Effector memory CD4-positive, alpha-beta T cell (primary cell): ENCODE data around the gene EGFR.

Experiments used
- DNase-seq, 3 donors: peaks; one replicate each; pipeline ENCODE4 v3.0.0-alpha.2; 2020
- H3K27ac ChIP-seq: 2 replicates; pipeline ENCODE4 v1.7.0; 2013; ENCODE audit warnings: mild to moderate bottlenecking, low read length, moderate library complexity; ENCODE audit not compliant: insufficient read depth, poor library complexity, severe bottlenecking
- H3K27me3 ChIP-seq: replicated peaks from 2 replicates; pipeline ENCODE4 v1.7.0; 2013; ENCODE audit warnings: mild to moderate bottlenecking, low read length; ENCODE audit not compliant: insufficient read depth, control insufficient read depth, poor library complexity, severe bottlenecking
- H3K36me3 ChIP-seq: 2 replicates; pipeline ENCODE4 v1.7.0; 2013; ENCODE audit warnings: mild to moderate bottlenecking, low read length, moderate library complexity; ENCODE audit not compliant: control insufficient read depth, insufficient read depth
- H3K4me1 ChIP-seq: 2 replicates; pipeline ENCODE4 v1.7.0; 2013; ENCODE audit warnings: low read length, mild to moderate bottlenecking; ENCODE audit not compliant: control insufficient read depth, insufficient read depth, poor library complexity, severe bottlenecking
- H3K4me3 ChIP-seq: 2 replicates; pipeline ENCODE4 v1.7.0; 2013; ENCODE audit warnings: low read length, low read depth, mild to moderate bottlenecking; ENCODE audit not compliant: insufficient read depth, poor library complexity, severe bottlenecking
- H3K9me3 ChIP-seq: 2 replicates; pipeline ENCODE4 v1.7.0; 2013; ENCODE audit warnings: mild to moderate bottlenecking, low read length, moderate library complexity; ENCODE audit not compliant: control insufficient read depth

Gene EGFR

DNA sequence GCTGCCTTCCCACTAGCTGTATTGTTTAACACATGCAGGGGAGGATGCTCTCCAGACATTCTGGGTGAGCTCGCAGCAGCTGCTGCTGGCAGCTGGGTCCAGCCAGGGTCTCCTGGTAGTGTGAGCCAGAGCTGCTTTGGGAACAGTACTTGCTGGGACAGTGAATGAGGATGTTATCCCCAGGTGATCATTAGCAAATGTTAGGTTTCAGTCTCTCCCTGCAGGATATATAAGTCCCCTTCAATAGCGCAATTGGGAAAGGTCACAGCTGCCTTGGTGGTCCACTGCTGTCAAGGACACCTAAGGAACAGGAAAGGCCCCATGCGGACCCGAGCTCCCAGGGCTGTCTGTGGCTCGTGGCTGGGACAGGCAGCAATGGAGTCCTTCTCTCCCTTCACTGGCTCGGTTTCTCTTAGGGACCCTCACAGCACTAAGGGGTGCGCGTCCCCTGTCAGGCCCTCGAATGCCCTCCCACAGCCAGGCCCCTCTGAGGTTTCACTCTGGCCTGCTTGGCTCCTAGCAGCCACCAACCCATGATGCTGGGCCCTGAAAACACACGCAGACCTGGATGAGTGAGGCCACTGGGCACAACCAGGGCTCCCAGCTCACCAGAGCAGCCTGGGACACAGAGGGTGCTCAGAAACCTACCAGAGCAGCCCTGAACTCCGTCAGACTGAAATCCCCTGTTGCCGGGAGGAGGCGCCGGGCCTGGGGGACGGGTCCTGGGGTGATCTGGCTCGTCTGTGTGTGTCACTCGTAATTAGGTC is 173.3 kb downstream of the EGFR start:
- no peaks in the 10 kb centered on the region for H3K27me3 ChIP-seq
- no peak for DNase-seq
- H3K27ac ChIP-seq: no peak overlapping the region
- no peak overlapping the region for H3K4me3 ChIP-seq
- H3K4me1 ChIP-seq: no peaks in the 10 kb centered on the region
- no peaks in the 10 kb centered on the region for H3K36me3 ChIP-seq
- H3K9me3 ChIP-seq: no peaks in the 10 kb centered on the region

DNA sequence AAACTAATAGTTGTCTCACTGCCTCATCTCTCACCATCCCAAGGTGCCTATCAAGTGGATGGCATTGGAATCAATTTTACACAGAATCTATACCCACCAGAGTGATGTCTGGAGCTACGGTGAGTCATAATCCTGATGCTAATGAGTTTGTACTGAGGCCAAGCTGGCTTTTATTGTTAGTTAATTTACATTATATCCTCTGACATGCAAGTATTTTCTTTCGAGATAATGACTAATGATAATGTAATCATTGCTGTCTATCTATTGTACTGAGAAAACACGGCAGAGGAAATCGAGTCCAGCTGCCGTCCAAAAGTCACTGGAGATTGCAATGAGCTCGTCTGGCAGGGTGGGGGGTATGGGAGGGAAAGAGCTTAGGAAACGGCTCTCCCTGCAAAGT is 173.9 kb downstream of the EGFR start:
- Histone ChIP-seq H3K36me3 (no peaks in the 10 kb centered on the region), H3K9me3 (no peaks in the 10 kb centered on the region), H3K27ac (no peak overlapping the region), H3K4me1 (no peaks in the 10 kb centered on the region), H3K4me3 (no peak overlapping the region), H3K27me3 (no peaks in the 10 kb centered on the region)
- DNase-seq: no peak

GRCh38 chr7:55193245-55193644 is 174.4 kb downstream of the EGFR start:
- H3K27me3 ChIP-seq: no peaks in the 10 kb centered on the region
- no peak overlapping the region for H3K27ac ChIP-seq
- H3K4me3 ChIP-seq: no peak overlapping the region
- no peaks in the 10 kb centered on the region for H3K9me3 ChIP-seq
- no peak for DNase-seq
- no peaks in the 10 kb centered on the region for H3K36me3 ChIP-seq
- H3K4me1 ChIP-seq: no peaks in the 10 kb centered on the region

GRCh38 chr7:55194522-55194921 is 175.7 kb downstream of the EGFR start:
- no peak for DNase-seq
- H3K27ac ChIP-seq: no peak overlapping the region
- H3K4me3 ChIP-seq: no peak overlapping the region
- no peaks in the 10 kb centered on the region for H3K36me3 ChIP-seq
- H3K4me1 ChIP-seq: no peaks in the 10 kb centered on the region
- H3K9me3 ChIP-seq: no peaks in the 10 kb centered on the region
- no peaks in the 10 kb centered on the region for H3K27me3 ChIP-seq

GRCh38 chr7:55198634-55199392 is 180.0 kb downstream of the EGFR start:
- H3K27ac ChIP-seq: no peak overlapping the region
- no peaks in the 10 kb centered on the region for H3K9me3 ChIP-seq
- no peak for DNase-seq
- H3K36me3 ChIP-seq: no peaks in the 10 kb centered on the region
- H3K4me1 ChIP-seq: no peaks in the 10 kb centered on the region
- H3K27me3 ChIP-seq: no peaks in the 10 kb centered on the region
- H3K4me3 ChIP-seq: no peak overlapping the region

DNA sequence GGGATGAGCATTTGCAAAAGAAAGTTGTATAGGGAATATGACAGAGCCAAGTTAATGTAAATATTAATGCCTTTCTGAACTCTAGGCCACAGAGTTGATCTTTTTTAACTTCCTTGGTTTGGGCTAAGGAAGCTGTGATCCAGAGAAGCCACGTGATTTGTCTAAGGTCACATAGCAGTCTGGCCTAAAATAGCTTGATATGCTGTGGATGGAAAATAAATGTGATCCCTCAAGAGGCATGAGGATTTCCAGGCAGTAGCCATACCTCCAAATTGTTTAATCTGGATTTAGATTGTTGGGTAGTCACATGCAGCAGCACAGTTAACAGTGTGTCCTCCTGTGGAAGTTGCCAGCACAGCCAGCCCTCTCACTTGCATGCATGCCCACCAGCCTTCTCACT is 180.6 kb downstream of the EGFR start:
- Histone ChIP-seq H3K4me3 (no peak overlapping the region), H3K9me3 (no peaks in the 10 kb centered on the region), H3K36me3 (no peaks in the 10 kb centered on the region), H3K27ac (no peak overlapping the region), H3K4me1 (no peaks in the 10 kb centered on the region), H3K27me3 (no peaks in the 10 kb centered on the region)
- DNase-seq: no peak

GRCh38 chr7:55200441-55200840 is 181.6 kb downstream of the EGFR start:
- no peak overlapping the region for H3K4me3 ChIP-seq
- no peaks in the 10 kb centered on the region for H3K36me3 ChIP-seq
- no peak overlapping the region for H3K27ac ChIP-seq
- H3K9me3 ChIP-seq: no peaks in the 10 kb centered on the region
- no peak for DNase-seq
- H3K4me1 ChIP-seq: no peaks in the 10 kb centered on the region
- no peaks in the 10 kb centered on the region for H3K27me3 ChIP-seq

- DNase-seq: no peak
- H3K9me3 ChIP-seq: no peaks in the 10 kb centered on the region
- H3K4me3 ChIP-seq: no peak overlapping the region
- no peaks in the 10 kb centered on the region for H3K27me3 ChIP-seq
- H3K36me3 ChIP-seq: no peaks in the 10 kb centered on the region
- no peaks in the 10 kb centered on the region for H3K4me1 ChIP-seq
- H3K27ac ChIP-seq: no peak overlapping the region
Measured at GRCh38 chr7:55202150-55202913, 183.5 kb downstream of the EGFR start.

DNA sequence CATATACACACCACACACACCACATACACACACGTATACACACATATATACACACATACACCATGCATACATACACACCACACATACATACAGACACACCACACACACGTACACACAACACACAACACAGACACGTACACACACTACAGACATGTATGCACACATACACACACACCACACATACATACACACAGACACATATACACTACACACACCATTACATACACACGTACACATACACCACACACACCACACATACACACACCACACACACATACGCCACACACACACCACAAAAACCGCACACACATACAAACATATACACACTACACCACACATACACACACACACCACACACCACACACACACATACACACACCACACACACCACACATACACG is 184.5 kb downstream of the EGFR start:
- no peak overlapping the region for H3K4me3 ChIP-seq
- H3K27me3 ChIP-seq: no peaks in the 10 kb centered on the region
- no peak for DNase-seq
- no peak overlapping the region for H3K27ac ChIP-seq
- no peaks in the 10 kb centered on the region for H3K36me3 ChIP-seq
- no peaks in the 10 kb centered on the region for H3K9me3 ChIP-seq
- no peaks in the 10 kb centered on the region for H3K4me1 ChIP-seq
